Stimulated activated CD4-positive, alpha-beta T cell treated with anti-CD3 and anti-CD28 coated beads, Interleukin-12 subunit alpha, Interleukin-12 subunit beta, amount 100 ng/mL, for 24 hours (primary cell): Measurements from ENCODE around the gene HMGN4.

Experiments used
- DNase-seq, 2 experiments: peaks; one replicate each; pipeline ENCODE4 v3.0.0-alpha.2; 2020; ENCODE audit warnings: low read depth in 2 of 2

The HMGN4 gene

GRCh38 chr6:26577720-26578072 is 39.5 kb downstream of the HMGN4 start:
- DNase-seq: no peak

- no peak for DNase-seq
Observed at GRCh38 chr6:26578279-26578678, 40.1 kb downstream of the HMGN4 start.

- no peak for DNase-seq
Observed at GRCh38 chr6:26578741-26579140, 40.6 kb downstream of the HMGN4 start.

- DNase-seq: no peak
Observed at GRCh38 chr6:26581164-26581915, 43.2 kb downstream of the HMGN4 start.

GRCh38 chr6:26588965-26589364 is 50.8 kb downstream of the HMGN4 start:
- no peak for DNase-seq

- no peak for DNase-seq
Observed at GRCh38 chr6:26592649-26593048, 54.5 kb downstream of the HMGN4 start.

GRCh38 chr6:26593278-26594130 is 55.3 kb downstream of the HMGN4 start:
- DNase-seq: no peak

- DNase-seq: no peak
Observed at GRCh38 chr6:26594131-26594498, 55.9 kb downstream of the HMGN4 start.

- DNase-seq: peak in 1 of 2 experiments; percentile 65
Observed at GRCh38 chr6:26594730-26595632, 56.8 kb downstream of the HMGN4 start.

- peak; percentile 76 to 85 for DNase-seq
Observed at GRCh38 chr6:26595669-26596269, 57.6 kb downstream of the HMGN4 start.
